Measurements from ENCODE around the gene HERC3.
A peak's percentile ranks its signal among the peaks of the same experiment; 100 is the strongest.

HERC3 gene

GRCh38 chr4:88591787-88592599 lies at the start of gene HERC3:
HERC3 (plus strand) TSS chr4:88592480; CDS start chr4:88605824, 13,344 bp downstream.
- DNase-seq, result peak; percentile 84 to 92

- DNase-seq, result no peak
Observed at GRCh38 chr4:88549815-88550214, 42.5 kb upstream of the HERC3 start.

GRCh38 chr4:88567591-88567990 lies 24.7 kb upstream of the HERC3 start:
- DNase-seq, result no peak

- no peak for DNase-seq
Observed at GRCh38 chr4:88570001-88570400, 22.3 kb upstream of the HERC3 start.

DNA sequence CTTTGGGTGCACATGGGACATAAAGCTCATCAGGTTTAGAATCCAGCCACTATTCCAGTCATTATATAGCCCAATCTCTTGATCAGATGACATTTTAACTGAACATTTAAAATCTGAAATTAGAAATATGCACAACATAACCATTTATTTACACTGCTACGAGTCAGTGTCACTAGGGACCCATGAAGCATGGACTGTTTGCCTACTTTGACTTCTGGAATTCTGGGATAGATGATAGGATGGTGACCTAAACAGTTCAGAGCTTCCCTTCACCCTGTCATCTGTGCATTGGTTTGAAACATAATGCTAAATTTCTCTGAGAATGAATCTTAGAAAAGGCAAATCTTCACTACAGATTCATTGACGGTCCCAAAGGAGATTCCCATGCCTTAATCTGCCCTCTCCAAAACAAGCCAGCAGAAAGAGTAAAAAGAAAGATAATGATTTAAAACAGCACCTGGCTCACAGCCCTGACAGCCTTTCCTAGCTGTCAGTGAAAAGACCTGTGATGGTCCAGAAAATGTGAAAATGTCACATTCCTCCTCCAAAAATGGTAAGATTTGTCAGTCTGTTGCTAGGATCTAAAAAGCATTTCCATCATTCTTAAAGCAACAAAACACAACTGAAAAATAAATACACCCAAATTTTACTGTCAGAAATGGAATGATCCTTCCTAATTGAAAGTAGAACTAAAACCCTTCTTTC lies 18.9 kb upstream of the HERC3 start:
- no peak for DNase-seq

- no peak for DNase-seq
Observed at GRCh38 chr4:88573995-88574394, 18.3 kb upstream of the HERC3 start.

- no peak for DNase-seq
Observed at GRCh38 chr4:88575186-88575585, 17.1 kb upstream of the HERC3 start.

DNA sequence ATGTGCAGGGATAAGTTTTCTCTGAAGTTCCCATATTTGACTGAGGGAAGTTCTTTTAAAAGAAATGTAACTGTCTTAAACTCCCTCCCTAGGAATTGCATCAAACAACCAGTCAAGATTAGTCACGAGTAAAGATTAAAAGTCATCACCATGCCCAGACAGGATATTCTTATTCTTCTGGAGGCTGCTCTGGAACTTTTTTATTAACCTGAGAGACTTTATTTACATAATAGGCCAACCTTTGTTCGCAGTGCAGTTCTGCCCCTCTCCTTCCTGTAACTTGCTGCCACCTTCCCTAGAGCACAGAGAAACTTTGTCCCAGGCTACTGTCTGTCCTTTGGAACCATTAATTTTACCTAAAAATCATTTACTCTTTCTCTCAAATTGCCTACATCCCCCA lies 9.8 kb upstream of the HERC3 start:
- DNase-seq, result no peak

DNA sequence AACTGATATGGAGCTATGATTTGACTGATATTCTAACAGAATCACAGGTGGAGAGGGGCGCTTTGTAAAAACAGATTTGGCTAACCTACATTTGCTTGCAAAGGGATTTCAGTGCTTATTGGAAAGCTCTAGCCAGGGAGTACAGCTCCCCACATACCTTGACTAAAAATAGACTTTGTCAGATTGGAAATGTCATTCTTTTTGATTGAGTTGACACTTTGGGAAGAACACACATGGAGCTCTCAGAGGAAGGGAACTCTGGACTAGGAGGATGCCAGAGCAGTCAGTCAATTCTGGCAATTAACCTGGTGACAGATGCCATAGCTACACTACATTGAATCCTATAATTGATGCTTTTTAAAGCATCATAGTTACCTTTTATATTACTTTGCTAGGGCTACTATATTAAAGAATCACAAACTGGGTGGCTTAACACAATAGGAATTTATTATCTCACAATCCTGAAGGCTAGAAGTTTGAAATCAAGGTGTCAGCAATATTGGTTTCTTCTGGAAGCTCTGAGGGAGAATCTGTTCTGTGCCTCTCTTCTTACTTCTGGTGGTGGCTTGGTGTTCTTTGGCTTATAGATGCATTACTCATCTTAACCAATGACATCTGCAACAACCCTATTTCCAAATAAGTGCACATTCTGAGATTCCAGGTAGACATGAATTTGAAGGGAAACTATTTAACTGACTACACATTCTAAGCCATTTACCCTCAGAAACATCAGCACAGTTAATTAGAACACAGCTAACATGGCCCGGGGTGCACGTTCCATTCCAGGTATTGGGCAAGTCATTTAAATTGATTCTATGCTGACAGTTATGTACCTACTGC lies 8.4 kb upstream of the HERC3 start:
- DNase-seq, result no peak

DNA sequence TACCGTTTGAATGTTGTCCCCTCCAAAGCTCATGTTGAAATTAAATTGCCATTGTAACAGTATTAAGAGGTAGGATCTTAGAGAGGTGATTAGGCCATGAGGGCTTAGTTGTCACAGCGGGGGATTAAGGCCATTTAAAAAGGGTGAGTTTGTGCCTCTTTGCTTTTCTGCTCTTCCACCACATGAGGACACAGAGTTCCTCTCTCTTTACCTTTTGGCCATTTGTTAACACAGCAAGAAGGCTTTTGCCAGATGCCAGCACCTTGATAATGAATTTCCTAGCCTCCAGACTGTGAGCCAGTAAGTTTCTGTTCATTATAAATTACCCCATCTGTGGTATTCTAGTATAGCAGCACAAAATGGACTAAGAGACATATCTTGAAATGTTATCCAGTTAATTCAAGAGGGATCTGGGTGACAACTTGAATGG lies 7.8 kb upstream of the HERC3 start:
- DNase-seq, result no peak

DNA sequence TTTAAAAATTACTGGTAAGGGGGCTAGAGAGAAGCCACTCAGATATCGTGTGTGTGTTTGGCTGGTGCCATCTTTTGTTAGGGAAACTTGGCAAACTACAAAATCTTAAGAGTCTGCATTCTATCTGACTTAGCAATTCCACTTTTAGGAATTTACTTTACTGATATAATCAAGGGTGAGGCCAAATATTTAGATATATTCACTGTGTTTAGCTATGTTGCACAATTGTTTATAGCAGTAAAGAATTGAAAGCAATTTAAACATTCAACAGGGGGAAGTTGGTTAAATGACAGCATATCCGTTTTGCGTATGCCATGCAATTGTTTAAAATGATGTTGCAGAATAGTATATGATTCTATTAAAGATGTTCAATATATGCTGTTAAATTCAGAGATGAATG lies 6.4 kb upstream of the HERC3 start:
- DNase-seq, result no peak

- DNase-seq, result no peak
Observed at GRCh38 chr4:88587306-88587705, 5.0 kb upstream of the HERC3 start.

- peak; percentile 66 to 68 for DNase-seq
Observed at GRCh38 chr4:88592600-88593448, 544 bp downstream of the HERC3 start.

DNA sequence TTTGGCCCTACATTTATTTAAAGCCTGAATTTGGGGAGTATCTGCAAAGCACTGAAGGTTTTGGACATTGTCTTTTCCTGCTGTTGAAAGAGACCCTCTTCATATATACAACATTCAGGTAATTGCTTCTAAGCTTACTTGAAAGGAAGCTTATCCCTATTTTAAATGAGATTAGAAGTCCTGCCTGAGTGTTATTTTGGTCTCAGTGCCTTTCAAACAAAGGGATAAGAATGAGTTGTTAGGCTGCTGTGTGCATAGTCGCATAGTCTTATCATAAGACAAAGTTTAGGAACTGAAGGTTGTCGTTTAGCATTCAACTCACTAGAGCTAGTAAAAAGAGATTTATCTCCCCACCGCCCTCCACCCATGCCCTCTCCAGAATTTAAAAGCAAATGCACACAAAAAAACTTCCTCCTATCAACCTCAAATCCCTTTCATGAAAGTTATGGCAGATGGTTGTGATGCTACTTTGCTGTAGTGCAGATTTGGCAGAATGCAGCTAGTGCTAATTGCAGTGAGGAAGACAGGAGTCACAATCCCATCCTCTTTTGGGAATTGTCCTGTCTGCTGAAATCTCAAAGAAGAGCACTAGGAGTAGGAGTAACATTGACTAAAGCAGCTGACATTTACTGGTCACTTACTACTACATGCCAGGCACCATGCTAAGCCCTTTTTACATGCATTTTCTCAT lies 5.8 kb downstream of the HERC3 start:
- DNase-seq, result no peak

GRCh38 chr4:88599298-88599697 lies 7.0 kb downstream of the HERC3 start:
- DNase-seq, result no peak

- no peak for DNase-seq
Observed at GRCh38 chr4:88599714-88600113, 7.4 kb downstream of the HERC3 start.

DNA sequence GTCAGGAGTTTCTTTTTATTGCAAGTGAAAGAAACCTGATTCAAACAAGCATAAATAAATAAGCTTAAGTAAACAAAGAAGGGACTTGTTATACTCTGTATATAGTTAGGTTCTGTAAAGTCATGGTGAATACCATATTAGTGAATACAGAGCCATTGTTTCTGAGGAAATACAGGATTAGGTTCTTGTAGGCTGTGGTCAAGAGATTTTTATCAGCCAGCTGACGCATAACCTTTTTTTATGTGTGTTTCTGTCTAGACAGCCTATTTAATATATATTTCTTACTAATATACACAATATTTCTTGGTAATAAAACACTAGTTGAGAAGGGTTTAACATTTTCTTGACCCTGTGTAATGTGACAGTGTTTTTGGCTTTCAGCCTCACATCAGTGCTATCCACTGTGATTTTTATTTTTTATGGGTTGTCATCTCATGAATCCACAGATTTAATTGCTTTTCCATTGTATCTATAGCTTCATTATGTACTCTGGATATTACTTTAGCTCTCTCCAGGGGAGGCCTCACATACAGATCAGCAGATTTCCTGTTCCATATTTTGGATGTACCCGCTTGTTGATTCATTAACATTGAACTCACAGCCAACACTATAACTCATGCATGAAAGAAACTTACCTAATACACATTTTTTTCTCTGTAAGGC lies 8.0 kb downstream of the HERC3 start:
- no peak for DNase-seq

DNA sequence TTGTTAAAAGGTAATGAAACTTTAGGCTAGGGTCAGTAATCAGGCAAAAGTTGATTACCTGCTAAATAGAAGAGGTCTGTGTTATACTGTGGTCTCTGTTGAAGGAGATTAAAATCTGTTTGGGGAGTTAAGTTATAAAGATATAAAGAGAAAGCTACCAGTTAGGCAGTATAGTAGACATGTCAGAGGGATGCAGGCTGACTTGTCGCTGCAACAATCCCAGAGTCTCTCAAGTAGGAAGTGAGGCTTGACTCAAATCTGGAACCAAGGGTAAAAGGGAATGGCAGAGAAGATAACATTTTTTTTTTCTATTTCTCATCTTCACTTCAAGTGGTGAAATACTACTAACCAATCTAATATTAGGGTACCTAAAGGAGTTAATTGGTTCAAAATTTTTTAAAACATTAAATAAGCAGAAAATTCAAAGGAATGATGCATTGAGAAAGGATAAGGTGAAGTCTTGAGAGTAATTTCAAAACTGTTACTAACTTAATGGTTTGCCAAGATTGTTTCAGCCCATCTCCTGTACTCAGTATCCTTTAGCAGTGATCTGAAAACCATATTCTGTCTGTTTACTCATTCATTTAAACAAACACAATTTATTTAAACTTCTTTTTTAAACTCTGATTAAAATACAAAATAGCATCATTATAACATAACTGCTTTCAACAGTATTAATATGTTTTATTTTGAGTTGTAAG lies 12.8 kb downstream of the HERC3 start:
- no peak for DNase-seq

- DNase-seq, result no peak
Observed at GRCh38 chr4:88605736-88606135, 13.5 kb downstream of the HERC3 start.

DNA sequence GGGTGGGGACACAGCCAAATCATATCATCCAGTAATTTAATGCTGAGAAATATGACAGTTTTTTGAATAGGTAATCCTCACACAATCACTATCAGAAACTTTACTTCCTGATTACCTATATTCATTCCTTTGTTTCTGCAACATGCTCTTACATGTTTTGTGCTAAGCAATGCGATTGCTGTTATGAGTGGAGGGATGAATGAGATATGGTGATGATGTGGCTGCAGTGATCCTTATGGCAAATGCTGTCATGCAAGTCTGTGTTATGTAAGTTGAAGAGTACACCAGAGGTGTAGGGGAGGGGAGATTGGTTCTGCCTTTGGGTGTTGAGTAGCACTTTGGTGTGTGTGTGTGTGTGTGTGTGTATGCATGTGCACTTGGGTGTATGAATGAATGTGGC lies 14.6 kb downstream of the HERC3 start:
- DNase-seq, result no peak

DNA sequence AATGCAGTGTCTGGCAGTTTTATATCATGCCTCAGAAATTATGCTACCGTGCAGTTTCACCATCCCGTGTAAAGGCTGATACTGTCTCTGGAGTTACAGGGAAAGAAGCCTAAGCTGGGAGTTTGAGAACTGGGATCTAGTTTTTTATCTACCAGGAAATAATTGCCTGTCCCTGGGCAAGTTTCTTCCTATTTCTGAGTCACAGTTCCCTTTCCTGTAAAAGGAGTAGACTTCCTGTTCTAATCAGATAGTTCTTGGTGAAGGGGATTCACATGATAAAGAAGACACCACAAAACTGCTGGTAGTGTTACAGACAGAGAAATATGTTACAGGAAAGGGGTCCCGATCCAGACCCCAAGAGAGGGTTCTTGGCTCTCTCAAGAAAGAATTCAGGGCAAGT lies 17.1 kb downstream of the HERC3 start:
- DNase-seq, result no peak
